ENCODE data around the gene FGF14.
A peak's percentile ranks its signal among the peaks of the same experiment; 100 is the strongest.
"Not testable (repeated sequence)": the region's sequence is repeated elsewhere in the genome, so short reads cannot be mapped to it uniquely, and the experiment has no call there.

Gene FGF14

GRCh38 chr13:102187313-102187712 lies 214.5 kb downstream of the FGF14 start:
- DNase-seq = no peak

- no peak for DNase-seq
Measured at GRCh38 chr13:102185375-102185984, 216.4 kb downstream of the FGF14 start.

GRCh38 chr13:102183509-102184182 lies 218.2 kb downstream of the FGF14 start:
- DNase-seq = no peak

GRCh38 chr13:102182170-102182569 lies 219.7 kb downstream of the FGF14 start:
- DNase-seq = no peak

GRCh38 chr13:102177431-102177830 lies 224.4 kb downstream of the FGF14 start:
- DNase-seq = no peak

- DNase-seq = no peak
Measured at GRCh38 chr13:102176846-102177245, 225.0 kb downstream of the FGF14 start.

GRCh38 chr13:102172406-102172805 lies 229.4 kb downstream of the FGF14 start:
- no peak for DNase-seq

- DNase-seq = no peak
Measured at GRCh38 chr13:102170305-102170704, 231.5 kb downstream of the FGF14 start.

GRCh38 chr13:102169471-102170015 lies 232.3 kb downstream of the FGF14 start:
- no peak for DNase-seq

- no peak for DNase-seq
Measured at GRCh38 chr13:102152790-102153189, 249.1 kb downstream of the FGF14 start.

GRCh38 chr13:102147353-102147752 lies 254.5 kb downstream of the FGF14 start:
- DNase-seq = no peak

GRCh38 chr13:102145750-102146149 lies 256.1 kb downstream of the FGF14 start:
- no peak for DNase-seq

GRCh38 chr13:102142473-102142826 lies 259.4 kb downstream of the FGF14 start:
- no peak for DNase-seq

GRCh38 chr13:102141625-102142472 lies 260.0 kb downstream of the FGF14 start:
- DNase-seq = peak; percentile 47

- DNase-seq = no peak
Measured at GRCh38 chr13:102139626-102140025, 262.2 kb downstream of the FGF14 start.

- DNase-seq = no peak
Measured at GRCh38 chr13:102138635-102139190, 263.1 kb downstream of the FGF14 start.

- not testable (repeated sequence) for DNase-seq
Measured at GRCh38 chr13:102137904-102138303, 263.9 kb downstream of the FGF14 start.

- DNase-seq = no peak
Measured at GRCh38 chr13:102136735-102137296, 265.0 kb downstream of the FGF14 start.

- no peak for DNase-seq
Measured at GRCh38 chr13:102132777-102133295, 269.0 kb downstream of the FGF14 start.

- no peak for DNase-seq
Measured at GRCh38 chr13:102131246-102131645, 270.6 kb downstream of the FGF14 start.

GRCh38 chr13:102128216-102128810 lies 273.5 kb downstream of the FGF14 start:
- no peak for DNase-seq

- DNase-seq = no peak
Measured at GRCh38 chr13:102127153-102127552, 274.7 kb downstream of the FGF14 start.
